Measurements from ENCODE around the gene MCTP1.

The MCTP1 gene

DNA sequence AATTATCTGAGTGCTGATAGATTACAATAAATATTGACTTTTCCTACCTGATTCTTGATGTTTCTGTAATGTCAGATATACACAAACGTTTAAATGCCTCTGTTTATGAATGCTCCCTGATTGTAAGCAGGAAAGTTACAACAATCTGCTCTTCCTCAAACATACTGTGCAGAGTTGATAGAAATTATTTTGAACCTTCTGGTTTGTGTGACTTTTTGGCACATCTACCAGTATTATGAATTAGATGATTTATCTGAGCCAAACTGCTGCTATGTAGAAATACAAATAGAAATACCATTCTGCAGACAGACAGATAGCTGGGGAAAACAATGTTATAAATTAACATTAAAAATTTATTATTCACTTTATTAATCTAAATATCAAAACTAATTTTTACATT lies 553.4 kb downstream of the MCTP1 start:
- Histone ChIP-seq H3K36me3 (ENCODE audit: control insufficient read depth in 4 of 4, insufficient read depth in 4 of 4, low read length in 3 of 4) (peaks cover 0 to 6% (median 0%) of the 10 kb centered on the region in 4 experiments), H3K27ac (ENCODE audit: insufficient read depth in 1 of 2, low read depth in 1 of 2, low read length in 2 of 2, poor library complexity in 1 of 2, severe bottlenecking in 2 of 2) (no peak overlapping the region), H3K9me3 (ENCODE audit: control extremely low read depth in 1 of 5, control insufficient read depth in 4 of 5, insufficient read depth in 2 of 5, low read depth in 1 of 5, low read length in 4 of 5) (no peaks in the 10 kb centered on the region), H3K4me1 (ENCODE audit: control extremely low read depth in 1 of 4, control insufficient read depth in 4 of 4, insufficient read depth in 4 of 4, low read length in 3 of 4) (no peaks in the 10 kb centered on the region), H3K4me3 (ENCODE audit: control insufficient read depth in 1 of 7, extremely low read depth in 1 of 7, insufficient read depth in 4 of 7, low read depth in 2 of 7, low read length in 6 of 7) (no peak overlapping the region), H3K27me3 (replicated peaks in 2 of 5; ENCODE audit: control insufficient read depth in 4 of 5, insufficient read depth in 5 of 5, low read length in 4 of 5) (no peaks in the 10 kb centered on the region)
- CTCF ChIA-PET = interaction anchor here (1.3 kb wide), 1 partner anchor 39 kb away, joined by 3 read pairs; no protein-coding TSS in a partner anchor
- no peak for DNase-seq
- POLR2A ChIA-PET = no interaction called here
- WGBS (ENCODE audit: insufficient coverage) = 17% methylated on average over 1 of the region's 1 CpG

DNA sequence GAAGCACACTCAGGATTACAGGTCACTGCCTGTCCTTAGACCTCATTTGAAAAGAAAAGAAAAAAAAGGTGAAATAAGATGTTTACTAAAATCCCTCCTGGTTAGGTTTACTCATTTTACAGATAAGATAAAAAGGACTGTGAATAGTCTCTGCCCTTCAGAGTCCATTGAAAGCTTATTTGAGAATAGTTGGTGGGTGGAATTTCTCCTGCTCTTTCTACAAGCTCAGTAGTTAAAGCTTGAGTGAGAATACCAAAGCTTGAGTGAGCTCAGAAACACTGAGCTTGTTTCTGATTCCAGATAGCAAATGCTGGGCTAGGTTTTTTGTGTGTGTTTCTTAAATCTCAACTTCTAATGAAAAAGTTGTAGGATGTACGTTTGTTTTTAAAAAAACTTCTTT lies 559.8 kb downstream of the MCTP1 start:
- H3K27ac ChIP-seq (ENCODE audit: insufficient read depth in 1 of 2, low read depth in 1 of 2, low read length in 2 of 2, poor library complexity in 1 of 2, severe bottlenecking in 2 of 2) = no peak overlapping the region
- no peak overlapping the region for H3K4me3 ChIP-seq (ENCODE audit: control insufficient read depth in 1 of 7, extremely low read depth in 1 of 7, insufficient read depth in 4 of 7, low read depth in 2 of 7, low read length in 6 of 7)
- POLR2A ChIA-PET = interaction anchor here (0.6 kb wide), 1 partner anchor 246 kb away, joined by 3 read pairs; no protein-coding TSS in a partner anchor
- WGBS (ENCODE audit: insufficient coverage) = no CpG with 5 or more reads among the region's 1 CpG
- CTCF ChIA-PET = no interaction called here
- H3K4me1 ChIP-seq (ENCODE audit: control extremely low read depth in 1 of 4, control insufficient read depth in 4 of 4, insufficient read depth in 4 of 4, low read length in 3 of 4) = no peaks in the 10 kb centered on the region
- no peaks in the 10 kb centered on the region for H3K9me3 ChIP-seq (ENCODE audit: control extremely low read depth in 1 of 5, control insufficient read depth in 4 of 5, insufficient read depth in 2 of 5, low read depth in 1 of 5, low read length in 4 of 5)
- no peaks in the 10 kb centered on the region for H3K27me3 ChIP-seq (replicated peaks in 2 of 5; ENCODE audit: control insufficient read depth in 4 of 5, insufficient read depth in 5 of 5, low read length in 4 of 5)
- peaks cover 0 to 1% (median 0%) of the 10 kb centered on the region in 4 experiments for H3K36me3 ChIP-seq (ENCODE audit: control insufficient read depth in 4 of 4, insufficient read depth in 4 of 4, low read length in 3 of 4)
- no peak for DNase-seq

DNA sequence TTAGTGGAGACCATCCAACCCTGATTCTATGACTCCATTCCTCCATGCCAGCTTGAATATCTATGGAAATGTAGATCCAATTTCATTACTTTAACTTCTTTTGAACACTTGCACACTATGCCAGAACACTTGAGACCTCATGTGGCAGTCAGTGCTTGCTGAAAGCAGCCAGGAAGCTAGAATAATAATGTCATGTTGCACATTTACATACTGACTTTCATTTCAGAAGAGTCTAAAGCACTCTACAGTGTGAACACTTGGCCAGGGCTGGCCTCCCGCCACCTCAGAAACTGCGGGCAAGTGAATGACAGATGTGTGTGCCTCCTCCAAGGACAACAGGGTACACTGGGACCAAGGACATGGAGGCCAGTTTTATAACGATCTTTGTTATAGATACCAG lies 569.1 kb downstream of the MCTP1 start:
- POLR2A ChIA-PET = no interaction called here
- 94% methylated on average over 2 of the region's 3 CpGs for WGBS (ENCODE audit: insufficient coverage)

DNA sequence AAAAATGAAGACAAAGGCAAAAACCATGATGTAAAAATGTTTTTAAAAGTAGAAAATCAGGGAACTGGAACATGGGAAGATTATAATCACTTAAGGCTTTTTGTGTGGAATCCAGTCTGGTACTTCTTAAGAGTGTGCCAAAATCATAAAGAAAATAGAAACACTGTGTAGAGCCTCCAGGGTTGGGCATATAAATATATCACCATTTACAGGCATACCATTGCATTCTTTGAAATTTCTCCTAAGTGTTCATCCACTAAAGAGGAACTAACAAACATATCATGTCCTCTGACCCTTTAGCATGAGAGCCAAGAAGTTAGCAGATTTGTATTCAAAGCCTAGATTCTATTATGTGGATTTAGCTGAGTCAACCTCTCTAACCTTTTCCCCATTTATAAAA lies 573.1 kb downstream of the MCTP1 start:
- Histone ChIP-seq H3K27me3 (replicated peaks in 2 of 5; ENCODE audit: control insufficient read depth in 4 of 5, insufficient read depth in 5 of 5, low read length in 4 of 5) (no peaks in the 10 kb centered on the region), H3K36me3 (ENCODE audit: control insufficient read depth in 4 of 4, insufficient read depth in 4 of 4, low read length in 3 of 4) (peaks cover 8 to 32% (median 9%) of the 10 kb centered on the region in 4 experiments), H3K4me1 (ENCODE audit: control extremely low read depth in 1 of 4, control insufficient read depth in 4 of 4, insufficient read depth in 4 of 4, low read length in 3 of 4) (peaks cover 0 to 16% (median 1%) of the 10 kb centered on the region in 4 experiments), H3K4me3 (ENCODE audit: control insufficient read depth in 1 of 7, extremely low read depth in 1 of 7, insufficient read depth in 4 of 7, low read depth in 2 of 7, low read length in 6 of 7) (no peak overlapping the region), H3K9me3 (ENCODE audit: control extremely low read depth in 1 of 5, control insufficient read depth in 4 of 5, insufficient read depth in 2 of 5, low read depth in 1 of 5, low read length in 4 of 5) (no peaks in the 10 kb centered on the region), H3K27ac (ENCODE audit: insufficient read depth in 1 of 2, low read depth in 1 of 2, low read length in 2 of 2, poor library complexity in 1 of 2, severe bottlenecking in 2 of 2) (no peak overlapping the region)
- DNase-seq = no peak
- ChIA-PET CTCF (no interaction called here), POLR2A (no interaction called here)

More for the DNA sequence above, 569.1 kb downstream of the MCTP1 start:
- no peak overlapping the region for H3K27ac ChIP-seq (ENCODE audit: insufficient read depth in 1 of 2, low read depth in 1 of 2, low read length in 2 of 2, poor library complexity in 1 of 2, severe bottlenecking in 2 of 2)
- H3K27me3 ChIP-seq (replicated peaks in 2 of 5; ENCODE audit: control insufficient read depth in 4 of 5, insufficient read depth in 5 of 5, low read length in 4 of 5) = no peaks in the 10 kb centered on the region
- H3K4me3 ChIP-seq (ENCODE audit: control insufficient read depth in 1 of 7, extremely low read depth in 1 of 7, insufficient read depth in 4 of 7, low read depth in 2 of 7, low read length in 6 of 7) = no peak overlapping the region
- no peaks in the 10 kb centered on the region for H3K4me1 ChIP-seq (ENCODE audit: control extremely low read depth in 1 of 4, control insufficient read depth in 4 of 4, insufficient read depth in 4 of 4, low read length in 3 of 4)
- peaks cover 2 to 16% (median 7%) of the 10 kb centered on the region in 4 experiments for H3K36me3 ChIP-seq (ENCODE audit: control insufficient read depth in 4 of 4, insufficient read depth in 4 of 4, low read length in 3 of 4)
- CTCF ChIA-PET = no interaction called here
- H3K9me3 ChIP-seq (ENCODE audit: control extremely low read depth in 1 of 5, control insufficient read depth in 4 of 5, insufficient read depth in 2 of 5, low read depth in 1 of 5, low read length in 4 of 5) = no peaks in the 10 kb centered on the region
- no peak for DNase-seq

DNA sequence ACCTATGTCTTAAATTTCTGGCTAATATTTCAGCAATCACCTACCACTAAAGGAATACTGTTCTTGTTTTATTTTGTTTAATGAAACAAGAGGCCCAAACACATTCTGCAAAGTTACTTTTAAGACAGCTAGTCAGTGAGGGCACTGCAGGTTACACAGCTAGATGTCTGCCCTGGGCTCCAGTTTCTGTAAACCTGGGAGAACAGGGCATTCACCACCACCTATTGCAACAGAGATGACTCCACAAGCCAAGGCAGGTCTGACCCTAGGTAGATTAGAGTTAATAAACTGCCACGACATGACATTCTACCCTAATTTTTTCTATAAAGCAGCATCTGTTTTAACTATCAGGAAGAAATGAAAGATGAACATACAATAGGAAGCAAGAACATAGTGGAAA lies 575.6 kb downstream of the MCTP1 start:
- H3K27ac ChIP-seq (ENCODE audit: insufficient read depth in 1 of 2, low read depth in 1 of 2, low read length in 2 of 2, poor library complexity in 1 of 2, severe bottlenecking in 2 of 2) = no peak overlapping the region
- no peak for DNase-seq
- ChIA-PET POLR2A (no interaction called here), CTCF (no interaction called here)
- H3K4me3 ChIP-seq (ENCODE audit: control insufficient read depth in 1 of 7, extremely low read depth in 1 of 7, insufficient read depth in 4 of 7, low read depth in 2 of 7, low read length in 6 of 7) = no peak overlapping the region
- H3K4me1 ChIP-seq (ENCODE audit: control extremely low read depth in 1 of 4, control insufficient read depth in 4 of 4, insufficient read depth in 4 of 4, low read length in 3 of 4) = peaks cover 0 to 16% (median 1%) of the 10 kb centered on the region in 4 experiments
- no peaks in the 10 kb centered on the region for H3K9me3 ChIP-seq (ENCODE audit: control extremely low read depth in 1 of 5, control insufficient read depth in 4 of 5, insufficient read depth in 2 of 5, low read depth in 1 of 5, low read length in 4 of 5)
- no CpG with 5 or more reads among the region's 1 CpG for WGBS (ENCODE audit: insufficient coverage)
- peaks cover 4 to 29% (median 9%) of the 10 kb centered on the region in 4 experiments for H3K36me3 ChIP-seq (ENCODE audit: control insufficient read depth in 4 of 4, insufficient read depth in 4 of 4, low read length in 3 of 4)
- H3K27me3 ChIP-seq (replicated peaks in 2 of 5; ENCODE audit: control insufficient read depth in 4 of 5, insufficient read depth in 5 of 5, low read length in 4 of 5) = no peaks in the 10 kb centered on the region

DNA sequence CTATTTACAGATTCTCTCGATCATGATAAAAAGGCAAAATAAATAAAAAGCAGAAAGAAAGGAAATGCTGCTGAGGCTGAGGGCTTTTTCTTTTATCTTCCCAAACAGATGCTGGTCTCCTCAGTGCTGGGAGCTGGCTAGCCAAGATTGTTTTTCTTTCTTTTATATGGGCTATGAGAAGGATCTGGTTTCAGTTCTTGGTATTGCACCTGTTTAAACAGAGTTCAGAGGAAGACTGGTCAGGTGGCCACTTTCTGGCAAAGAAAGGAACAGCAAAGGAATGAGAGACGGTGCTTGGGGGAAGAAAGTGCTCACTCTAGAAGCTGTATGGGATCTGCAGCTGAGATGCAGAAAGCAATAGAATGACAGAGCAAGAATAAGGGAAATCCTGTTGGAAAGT lies 577.5 kb downstream of the MCTP1 start:
- no peaks in the 10 kb centered on the region for H3K9me3 ChIP-seq (ENCODE audit: control extremely low read depth in 1 of 5, control insufficient read depth in 4 of 5, insufficient read depth in 2 of 5, low read depth in 1 of 5, low read length in 4 of 5)
- WGBS (ENCODE audit: insufficient coverage) = 0% methylated on average over 1 of the region's 2 CpGs
- POLR2A ChIA-PET = interaction anchor here (0.6 kb wide), 1 partner anchor 177 kb away, joined by 3 read pairs; no protein-coding TSS in a partner anchor
- no peak overlapping the region for H3K27ac ChIP-seq (ENCODE audit: insufficient read depth in 1 of 2, low read depth in 1 of 2, low read length in 2 of 2, poor library complexity in 1 of 2, severe bottlenecking in 2 of 2)
- no peaks in the 10 kb centered on the region for H3K27me3 ChIP-seq (replicated peaks in 2 of 5; ENCODE audit: control insufficient read depth in 4 of 5, insufficient read depth in 5 of 5, low read length in 4 of 5)
- H3K4me3 ChIP-seq (ENCODE audit: control insufficient read depth in 1 of 7, extremely low read depth in 1 of 7, insufficient read depth in 4 of 7, low read depth in 2 of 7, low read length in 6 of 7) = peak overlapping the region in 2 of 7 experiments; percentile 6 to 23
- peaks cover 0 to 20% (median 1%) of the 10 kb centered on the region in 4 experiments for H3K4me1 ChIP-seq (ENCODE audit: control extremely low read depth in 1 of 4, control insufficient read depth in 4 of 4, insufficient read depth in 4 of 4, low read length in 3 of 4)
- CTCF ChIA-PET = interaction anchor here (1.2 to 1.3 kb wide), 2 partner anchors 9 to 11 kb away, joined by 3 to 4 read pairs; no protein-coding TSS in a partner anchor
- peak in 2 of 3 donors; percentile 37 to 59 for DNase-seq
- peaks cover 0 to 23% (median 5%) of the 10 kb centered on the region in 4 experiments for H3K36me3 ChIP-seq (ENCODE audit: control insufficient read depth in 4 of 4, insufficient read depth in 4 of 4, low read length in 3 of 4)

DNA sequence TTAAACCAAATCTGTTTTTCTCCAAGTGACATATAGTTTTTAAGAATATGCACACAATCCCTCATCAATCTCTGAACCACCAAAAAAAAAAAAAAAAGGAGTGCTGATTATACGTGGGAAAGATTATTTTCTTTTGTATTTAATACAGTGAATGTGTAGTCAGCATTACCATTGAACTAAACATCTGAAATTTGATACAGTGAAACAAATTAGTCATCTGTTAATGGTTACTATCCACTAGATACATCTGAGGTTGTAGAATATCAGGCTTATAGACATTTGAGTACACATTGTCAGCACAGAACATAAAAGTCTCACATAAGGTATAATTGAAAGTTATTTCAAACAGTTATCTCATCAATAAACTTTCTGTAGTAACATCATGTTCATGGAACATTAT lies 579.5 kb downstream of the MCTP1 start:
- Histone ChIP-seq H3K36me3 (ENCODE audit: control insufficient read depth in 4 of 4, insufficient read depth in 4 of 4, low read length in 3 of 4) (peaks cover 0 to 17% (median 5%) of the 10 kb centered on the region in 4 experiments), H3K9me3 (ENCODE audit: control extremely low read depth in 1 of 5, control insufficient read depth in 4 of 5, insufficient read depth in 2 of 5, low read depth in 1 of 5, low read length in 4 of 5) (no peaks in the 10 kb centered on the region), H3K4me1 (ENCODE audit: control extremely low read depth in 1 of 4, control insufficient read depth in 4 of 4, insufficient read depth in 4 of 4, low read length in 3 of 4) (peaks cover 0 to 20% (median 1%) of the 10 kb centered on the region in 4 experiments), H3K27me3 (replicated peaks in 2 of 5; ENCODE audit: control insufficient read depth in 4 of 5, insufficient read depth in 5 of 5, low read length in 4 of 5) (no peaks in the 10 kb centered on the region), H3K27ac (ENCODE audit: insufficient read depth in 1 of 2, low read depth in 1 of 2, low read length in 2 of 2, poor library complexity in 1 of 2, severe bottlenecking in 2 of 2) (no peak overlapping the region), H3K4me3 (ENCODE audit: control insufficient read depth in 1 of 7, extremely low read depth in 1 of 7, insufficient read depth in 4 of 7, low read depth in 2 of 7, low read length in 6 of 7) (no peak overlapping the region)
- ChIA-PET POLR2A (no interaction called here), CTCF (no interaction called here)
- DNase-seq = no peak
- WGBS (ENCODE audit: insufficient coverage) = no CpG with 5 or more reads among the region's 1 CpG
